Measurements from ENCODE around the gene QPRT. TPM values are rescaled to one million over a fixed set of nuclear protein-coding genes. Genes with fewer than 3 reads are reported as not detected.
A peak's percentile ranks its signal among the peaks of the same experiment; 100 is the strongest.
"Not testable (repeated sequence)": the region's sequence is repeated elsewhere in the genome, so short reads cannot be mapped to it uniquely, and the experiment has no call there.

QPRT gene
- total RNA-seq, 1 donor from 2014 or later: 34.4 TPM

GRCh38 chr16:29688172-29688571, 9.2 kb downstream of the QPRT start:
- Histone ChIP-seq H3K9ac (ENCODE audit: low read depth in 1 of 3, low read length in 3 of 3) (no peak overlapping the region), H3K4me1 (ENCODE audit: control insufficient read depth in 3 of 3, insufficient read depth in 3 of 3, low read length in 3 of 3) (no peaks in the 10 kb centered on the region), H3K27ac (ENCODE audit: low read depth, low read length) (no peak overlapping the region), H3K36me3 (ENCODE audit: control insufficient read depth in 3 of 3, insufficient read depth in 3 of 3, low read length in 3 of 3) (no peaks in the 10 kb centered on the region), H3K4me3 (ENCODE audit: low read length in 3 of 3) (no peak overlapping the region), H3K9me3 (ENCODE audit: control insufficient read depth in 3 of 3, low read length in 3 of 3) (no peaks in the 10 kb centered on the region), H3K27me3 (ENCODE audit: control insufficient read depth in 3 of 3, insufficient read depth in 3 of 3, low read length in 3 of 3) (no peaks in the 10 kb centered on the region)

GRCh38 chr16:29689490-29690351, 10.7 kb downstream of the QPRT start:
- not testable (repeated sequence) for H3K9me3 ChIP-seq (ENCODE audit: control insufficient read depth in 3 of 3, low read length in 3 of 3); H3K36me3 ChIP-seq (ENCODE audit: control insufficient read depth in 3 of 3, insufficient read depth in 3 of 3, low read length in 3 of 3); H3K27me3 ChIP-seq (ENCODE audit: control insufficient read depth in 3 of 3, insufficient read depth in 3 of 3, low read length in 3 of 3); H3K9ac ChIP-seq (ENCODE audit: low read depth in 1 of 3, low read length in 3 of 3); H3K4me1 ChIP-seq (ENCODE audit: control insufficient read depth in 3 of 3, insufficient read depth in 3 of 3, low read length in 3 of 3); H3K4me3 ChIP-seq (ENCODE audit: low read length in 3 of 3); H3K27ac ChIP-seq (ENCODE audit: low read depth, low read length)

GRCh38 chr16:29692606-29693005, 13.6 kb downstream of the QPRT start:
- H3K9me3 ChIP-seq (ENCODE audit: control insufficient read depth in 3 of 3, low read length in 3 of 3); H3K27ac ChIP-seq (ENCODE audit: low read depth, low read length); H3K4me3 ChIP-seq (ENCODE audit: low read length in 3 of 3); H3K9ac ChIP-seq (ENCODE audit: low read depth in 1 of 3, low read length in 3 of 3); H3K36me3 ChIP-seq (ENCODE audit: control insufficient read depth in 3 of 3, insufficient read depth in 3 of 3, low read length in 3 of 3); H3K4me1 ChIP-seq (ENCODE audit: control insufficient read depth in 3 of 3, insufficient read depth in 3 of 3, low read length in 3 of 3); H3K27me3 ChIP-seq (ENCODE audit: control insufficient read depth in 3 of 3, insufficient read depth in 3 of 3, low read length in 3 of 3): not testable (repeated sequence)

GRCh38 chr16:29694384-29695195, 15.6 kb downstream of the QPRT start:
- H3K36me3 ChIP-seq (ENCODE audit: control insufficient read depth in 3 of 3, insufficient read depth in 3 of 3, low read length in 3 of 3): no peaks in the 10 kb centered on the region
- H3K27ac ChIP-seq (ENCODE audit: low read depth, low read length): peak overlapping the region; percentile 68
- H3K9me3 ChIP-seq (ENCODE audit: control insufficient read depth in 3 of 3, low read length in 3 of 3): no peaks in the 10 kb centered on the region
- peak overlapping the region; percentile 38 to 69 (median 68) for H3K9ac ChIP-seq (ENCODE audit: low read depth in 1 of 3, low read length in 3 of 3)
- H3K4me1 ChIP-seq (ENCODE audit: control insufficient read depth in 3 of 3, insufficient read depth in 3 of 3, low read length in 3 of 3): peaks cover 0 to 5% (median 5%) of the 10 kb centered on the region in 3 donors
- no peaks in the 10 kb centered on the region for H3K27me3 ChIP-seq (ENCODE audit: control insufficient read depth in 3 of 3, insufficient read depth in 3 of 3, low read length in 3 of 3)
- peak overlapping the region in 2 of 3 donors; percentile 30 to 45 for H3K4me3 ChIP-seq (ENCODE audit: low read length in 3 of 3)

- not testable (repeated sequence) for H3K27me3 ChIP-seq (ENCODE audit: control insufficient read depth in 3 of 3, insufficient read depth in 3 of 3, low read length in 3 of 3); H3K27ac ChIP-seq (ENCODE audit: low read depth, low read length); H3K36me3 ChIP-seq (ENCODE audit: control insufficient read depth in 3 of 3, insufficient read depth in 3 of 3, low read length in 3 of 3); H3K9ac ChIP-seq (ENCODE audit: low read depth in 1 of 3, low read length in 3 of 3); H3K9me3 ChIP-seq (ENCODE audit: control insufficient read depth in 3 of 3, low read length in 3 of 3); H3K4me1 ChIP-seq (ENCODE audit: control insufficient read depth in 3 of 3, insufficient read depth in 3 of 3, low read length in 3 of 3); H3K4me3 ChIP-seq (ENCODE audit: low read length in 3 of 3)
Measured at GRCh38 chr16:29695675-29696074, 16.7 kb downstream of the QPRT start.

GRCh38 chr16:29696881-29697331, 17.9 kb downstream of the QPRT start:
- peaks cover 3 to 5% (median 5%) of the 10 kb centered on the region in 3 donors for H3K4me1 ChIP-seq (ENCODE audit: control insufficient read depth in 3 of 3, insufficient read depth in 3 of 3, low read length in 3 of 3)
- no peaks in the 10 kb centered on the region for H3K9me3 ChIP-seq (ENCODE audit: control insufficient read depth in 3 of 3, low read length in 3 of 3)
- H3K9ac ChIP-seq (ENCODE audit: low read depth in 1 of 3, low read length in 3 of 3): no peak overlapping the region
- no peak overlapping the region for H3K4me3 ChIP-seq (ENCODE audit: low read length in 3 of 3)
- no peaks in the 10 kb centered on the region for H3K36me3 ChIP-seq (ENCODE audit: control insufficient read depth in 3 of 3, insufficient read depth in 3 of 3, low read length in 3 of 3)
- no peak overlapping the region for H3K27ac ChIP-seq (ENCODE audit: low read depth, low read length)
- H3K27me3 ChIP-seq (ENCODE audit: control insufficient read depth in 3 of 3, insufficient read depth in 3 of 3, low read length in 3 of 3): no peaks in the 10 kb centered on the region

- no peaks in the 10 kb centered on the region for H3K27me3 ChIP-seq (ENCODE audit: control insufficient read depth in 3 of 3, insufficient read depth in 3 of 3, low read length in 3 of 3)
- no peak overlapping the region for H3K9ac ChIP-seq (ENCODE audit: low read depth in 1 of 3, low read length in 3 of 3)
- H3K36me3 ChIP-seq (ENCODE audit: control insufficient read depth in 3 of 3, insufficient read depth in 3 of 3, low read length in 3 of 3): no peaks in the 10 kb centered on the region
- H3K27ac ChIP-seq (ENCODE audit: low read depth, low read length): no peak overlapping the region
- H3K4me3 ChIP-seq (ENCODE audit: low read length in 3 of 3): no peak overlapping the region
- peaks cover 3 to 5% (median 5%) of the 10 kb centered on the region in 3 donors for H3K4me1 ChIP-seq (ENCODE audit: control insufficient read depth in 3 of 3, insufficient read depth in 3 of 3, low read length in 3 of 3)
- no peaks in the 10 kb centered on the region for H3K9me3 ChIP-seq (ENCODE audit: control insufficient read depth in 3 of 3, low read length in 3 of 3)
Measured at GRCh38 chr16:29697391-29697790, 18.4 kb downstream of the QPRT start.

GRCh38 chr16:29698042-29698441, 19.1 kb downstream of the QPRT start:
- no peaks in the 10 kb centered on the region for H3K9me3 ChIP-seq (ENCODE audit: control insufficient read depth in 3 of 3, low read length in 3 of 3)
- no peaks in the 10 kb centered on the region for H3K27me3 ChIP-seq (ENCODE audit: control insufficient read depth in 3 of 3, insufficient read depth in 3 of 3, low read length in 3 of 3)
- H3K4me3 ChIP-seq (ENCODE audit: low read length in 3 of 3): no peak overlapping the region
- H3K9ac ChIP-seq (ENCODE audit: low read depth in 1 of 3, low read length in 3 of 3): no peak overlapping the region
- peaks cover 3 to 5% (median 5%) of the 10 kb centered on the region in 3 donors for H3K4me1 ChIP-seq (ENCODE audit: control insufficient read depth in 3 of 3, insufficient read depth in 3 of 3, low read length in 3 of 3)
- H3K27ac ChIP-seq (ENCODE audit: low read depth, low read length): no peak overlapping the region
- no peaks in the 10 kb centered on the region for H3K36me3 ChIP-seq (ENCODE audit: control insufficient read depth in 3 of 3, insufficient read depth in 3 of 3, low read length in 3 of 3)

- no peak overlapping the region for H3K27ac ChIP-seq (ENCODE audit: low read depth, low read length)
- no peak overlapping the region for H3K4me3 ChIP-seq (ENCODE audit: low read length in 3 of 3)
- H3K4me1 ChIP-seq (ENCODE audit: control insufficient read depth in 3 of 3, insufficient read depth in 3 of 3, low read length in 3 of 3): peaks cover 3 to 5% (median 5%) of the 10 kb centered on the region in 3 donors
- H3K27me3 ChIP-seq (ENCODE audit: control insufficient read depth in 3 of 3, insufficient read depth in 3 of 3, low read length in 3 of 3): no peaks in the 10 kb centered on the region
- no peaks in the 10 kb centered on the region for H3K36me3 ChIP-seq (ENCODE audit: control insufficient read depth in 3 of 3, insufficient read depth in 3 of 3, low read length in 3 of 3)
- H3K9ac ChIP-seq (ENCODE audit: low read depth in 1 of 3, low read length in 3 of 3): no peak overlapping the region
- H3K9me3 ChIP-seq (ENCODE audit: control insufficient read depth in 3 of 3, low read length in 3 of 3): no peaks in the 10 kb centered on the region
Measured at GRCh38 chr16:29698484-29699323, 19.7 kb downstream of the QPRT start.

Measured in skeletal muscle tissue (tissue), 4 donors.